GM21381 (cell line): ENCODE data around the gene KLHL40.

Source experiments
- ATAC-seq: cut with Tn5 transposase; IDR thresholded peaks from one replicate; pipeline ENCODE4 v1.9.1; 2021; ENCODE audit warnings: mild to moderate bottlenecking, moderate library complexity; ENCODE audit not compliant: unreplicated experiment

The KLHL40 gene

GRCh38 chr3:42702066-42702951, 17.0 kb downstream of the KLHL40 start, which contains the start of gene HHATL:
HHATL (minus strand) TSS chr3:42702798; CDS start chr3:42700826, 1,972 bp downstream.
- no peak for ATAC-seq

- no peak for ATAC-seq
Observed at GRCh38 chr3:42702982-42703694, 17.8 kb downstream of the KLHL40 start.

GRCh38 chr3:42703695-42704025, 18.3 kb downstream of the KLHL40 start:
- ATAC-seq, result no peak

GRCh38 chr3:42704136-42704841, 19.0 kb downstream of the KLHL40 start:
- ATAC-seq, result no peak

GRCh38 chr3:42705058-42705767, 19.9 kb downstream of the KLHL40 start:
- no peak for ATAC-seq

GRCh38 chr3:42705962-42706585, 20.7 kb downstream of the KLHL40 start:
- no peak for ATAC-seq

- no peak for ATAC-seq
Observed at GRCh38 chr3:42706721-42707619, 21.6 kb downstream of the KLHL40 start.

GRCh38 chr3:42707620-42708355, 22.5 kb downstream of the KLHL40 start:
- ATAC-seq, result no peak

- ATAC-seq, result no peak
Observed at GRCh38 chr3:42708611-42709151, 23.3 kb downstream of the KLHL40 start.

GRCh38 chr3:42709621-42710020, 24.3 kb downstream of the KLHL40 start:
- no peak for ATAC-seq

- ATAC-seq, result no peak
Observed at GRCh38 chr3:42710323-42711021, 25.1 kb downstream of the KLHL40 start.

- no peak for ATAC-seq
Observed at GRCh38 chr3:42711491-42712343, 26.4 kb downstream of the KLHL40 start.

GRCh38 chr3:42712344-42712648, 27.0 kb downstream of the KLHL40 start:
- ATAC-seq, result no peak

- ATAC-seq, result no peak
Observed at GRCh38 chr3:42712688-42713372, 27.5 kb downstream of the KLHL40 start.

- no peak for ATAC-seq
Observed at GRCh38 chr3:42713747-42714146, 28.4 kb downstream of the KLHL40 start.

- no peak for ATAC-seq
Observed at GRCh38 chr3:42714171-42714852, 29.0 kb downstream of the KLHL40 start.
